ENCODE measurements around the gene CACHD1. TPM values are rescaled to one million over a fixed set of nuclear protein-coding genes. Genes with fewer than 3 reads are reported as not detected.

CACHD1 gene
- total and polyA plus RNA-seq, 2 donors (not counting 1 experiment from before 2014, with no cell fraction given), result 2.9 to 5.4 TPM

DNA sequence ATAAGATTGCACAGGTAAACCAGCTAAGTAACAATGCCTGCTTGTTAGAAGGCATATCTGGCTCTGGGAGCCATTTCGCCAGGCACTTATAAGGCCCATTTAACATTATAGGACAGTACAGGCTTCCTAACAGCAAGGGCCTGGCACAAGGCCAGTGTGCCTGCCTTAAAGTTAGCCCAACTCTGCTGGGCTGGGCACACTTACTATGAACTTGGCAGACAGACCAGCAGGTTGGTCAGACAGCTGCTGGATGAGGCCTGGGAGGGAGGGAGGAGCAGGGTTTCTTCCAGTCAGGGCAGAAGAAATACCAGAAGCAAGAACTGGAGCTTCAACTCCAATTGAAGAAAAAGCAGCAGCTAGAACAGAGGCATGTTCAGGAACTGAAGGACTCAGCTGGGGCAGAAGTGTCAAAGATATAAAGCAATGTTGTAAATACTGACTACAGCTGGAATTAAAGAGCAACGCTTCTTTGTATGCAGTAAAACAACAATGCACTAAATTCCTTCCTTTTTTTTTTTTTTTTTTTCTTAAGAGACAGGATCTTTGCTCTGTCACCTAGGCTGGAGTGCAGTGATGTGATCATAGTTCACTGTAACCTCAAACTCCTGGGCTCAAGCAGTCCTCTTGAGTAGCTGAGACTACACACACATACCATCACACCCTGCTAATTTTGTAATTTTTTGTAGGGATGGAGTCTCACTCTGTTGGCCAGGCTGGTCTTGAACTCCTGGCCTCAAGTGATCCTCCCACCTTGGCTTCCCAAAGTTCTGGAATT lies 4.9 kb downstream of the CACHD1 start:
- TF ChIP-seq EZH2 (IDR thresholded peaks at IDR 0.05; ENCODE audit: low read length, missing control alignments) (no peak), CTCF (conservative IDR thresholded peaks at IDR 0.05 in 1 of 2, IDR thresholded peaks at IDR 0.05 in 1 of 2; ENCODE audit: low read depth in 1 of 2, low read length in 2 of 2) (no peak)
- no peak overlapping the region for H3K4me2 ChIP-seq (ENCODE audit: extremely low read depth, insufficient read depth, low read length)
- H3K27ac ChIP-seq (ENCODE audit: insufficient read depth, low read length), result no peak overlapping the region
- H2AFZ ChIP-seq (ENCODE audit: low read length), result no peak overlapping the region
- peak; percentile 8 to 12 for DNase-seq (ENCODE audit: low read depth in 2 of 2)
- H3K4me3 ChIP-seq (replicated peaks in 1 of 4; ENCODE audit: control extremely low read depth in 1 of 4, insufficient read depth in 1 of 4, low read depth in 3 of 4, low read length in 4 of 4), result no peak overlapping the region
- no peak overlapping the region for H3K9ac ChIP-seq (ENCODE audit: insufficient read depth, low read length)
- H3K79me2 ChIP-seq (ENCODE audit: control insufficient read depth, insufficient read depth, low read length), result no peaks in the 10 kb centered on the region
- no peaks in the 10 kb centered on the region for H3K27me3 ChIP-seq (ENCODE audit: control insufficient read depth, insufficient read depth, low read length)
- no peaks in the 10 kb centered on the region for H4K20me1 ChIP-seq (ENCODE audit: control insufficient read depth, extremely low read depth, insufficient read depth, low read length)
- no peaks in the 10 kb centered on the region for H3K36me3 ChIP-seq (ENCODE audit: control insufficient read depth, insufficient read depth, low read length)
- H3K4me1 ChIP-seq (ENCODE audit: control insufficient read depth, extremely low read depth, insufficient read depth, low read length), result peaks cover 2% of the 10 kb centered on the region
- H3K9me3 ChIP-seq (ENCODE audit: control insufficient read depth, insufficient read depth, low read depth, low read length), result no peaks in the 10 kb centered on the region

- DNase-seq (ENCODE audit: low read depth in 2 of 2), result peak; percentile 77 to 94
- no peaks in the 10 kb centered on the region for H3K27me3 ChIP-seq (ENCODE audit: control insufficient read depth, insufficient read depth, low read length)
- no peaks in the 10 kb centered on the region for H3K79me2 ChIP-seq (ENCODE audit: control insufficient read depth, insufficient read depth, low read length)
- H3K4me3 ChIP-seq (replicated peaks in 1 of 4; ENCODE audit: control extremely low read depth in 1 of 4, insufficient read depth in 1 of 4, low read depth in 3 of 4, low read length in 4 of 4), result no peak overlapping the region
- H2AFZ ChIP-seq (ENCODE audit: low read length), result no peak overlapping the region
- peaks cover 2% of the 10 kb centered on the region for H3K4me1 ChIP-seq (ENCODE audit: control insufficient read depth, extremely low read depth, insufficient read depth, low read length)
- H3K9me3 ChIP-seq (ENCODE audit: control insufficient read depth, insufficient read depth, low read depth, low read length), result no peaks in the 10 kb centered on the region
- no peaks in the 10 kb centered on the region for H4K20me1 ChIP-seq (ENCODE audit: control insufficient read depth, extremely low read depth, insufficient read depth, low read length)
- H3K27ac ChIP-seq (ENCODE audit: insufficient read depth, low read length), result no peak overlapping the region
- H3K36me3 ChIP-seq (ENCODE audit: control insufficient read depth, insufficient read depth, low read length), result no peaks in the 10 kb centered on the region
- H3K9ac ChIP-seq (ENCODE audit: insufficient read depth, low read length), result no peak overlapping the region
- no peak for TF ChIP-seq EZH2 (IDR thresholded peaks at IDR 0.05; ENCODE audit: low read length, missing control alignments)
- TF ChIP-seq CTCF (conservative IDR thresholded peaks at IDR 0.05 in 1 of 2, IDR thresholded peaks at IDR 0.05 in 1 of 2; ENCODE audit: low read depth in 1 of 2, low read length in 2 of 2), result no peak
- H3K4me2 ChIP-seq (ENCODE audit: extremely low read depth, insufficient read depth, low read length), result peak overlapping the region; percentile 53
Observed at GRCh38 chr1:64476251-64476952, 6.5 kb downstream of the CACHD1 start.

GRCh38 chr1:64478594-64479470 lies 8.9 kb downstream of the CACHD1 start:
- Histone ChIP-seq H3K36me3 (ENCODE audit: control insufficient read depth, insufficient read depth, low read length) (no peaks in the 10 kb centered on the region), H3K9ac (ENCODE audit: insufficient read depth, low read length) (no peak overlapping the region), H3K4me2 (ENCODE audit: extremely low read depth, insufficient read depth, low read length) (no peak overlapping the region), H3K9me3 (ENCODE audit: control insufficient read depth, insufficient read depth, low read depth, low read length) (no peaks in the 10 kb centered on the region), H3K79me2 (ENCODE audit: control insufficient read depth, insufficient read depth, low read length) (no peaks in the 10 kb centered on the region), H3K27me3 (ENCODE audit: control insufficient read depth, insufficient read depth, low read length) (no peaks in the 10 kb centered on the region), H3K4me3 (replicated peaks in 1 of 4; ENCODE audit: control extremely low read depth in 1 of 4, insufficient read depth in 1 of 4, low read depth in 3 of 4, low read length in 4 of 4) (no peak overlapping the region), H3K27ac (ENCODE audit: insufficient read depth, low read length) (no peak overlapping the region), H3K4me1 (ENCODE audit: control insufficient read depth, extremely low read depth, insufficient read depth, low read length) (peaks cover 2% of the 10 kb centered on the region), H4K20me1 (ENCODE audit: control insufficient read depth, extremely low read depth, insufficient read depth, low read length) (no peaks in the 10 kb centered on the region), H2AFZ (ENCODE audit: low read length) (no peak overlapping the region)
- TF ChIP-seq CTCF (conservative IDR thresholded peaks at IDR 0.05 in 1 of 2, IDR thresholded peaks at IDR 0.05 in 1 of 2; ENCODE audit: low read depth in 1 of 2, low read length in 2 of 2) (no peak), EZH2 (IDR thresholded peaks at IDR 0.05; ENCODE audit: low read length, missing control alignments) (no peak)
- no peak for DNase-seq (ENCODE audit: low read depth in 2 of 2)
